Endothelial cell of umbilical vein (primary cell): ENCODE measurements around the gene FANCC. TPM values are rescaled to one million over a fixed set of nuclear protein-coding genes. Genes with fewer than 3 reads are reported as not detected.
A peak's percentile ranks its signal among the peaks of the same experiment; 100 is the strongest.

ENCODE experiments used
- BruUV-seq: library from RNA; stranded (reverse); fragments of 400-500 nt; replicated peaks from 2 replicates; lab custom pipeline; 2021; lab: Mats Ljungman, UMichigan
- CTCF ChIA-PET: fragments of 300-600, 350-600 bp; sonication (Branson Sonifier 250); formaldehyde crosslinking; loops from one replicate; lab custom pipeline; 2021; ENCODE audit warnings: antibody characterized with exemption, inconsistent platforms; lab: Charles Lee
- POLR2A ChIA-PET: fragments of 300-600, 350-600 bp; sonication (Branson Sonifier 250); formaldehyde crosslinking; loops from one replicate; lab custom pipeline; 2021; ENCODE audit warnings: antibody characterized with exemption, inconsistent platforms; lab: Charles Lee
- DNase-seq: peaks from one replicate; pipeline ENCODE4 v3.0.0-alpha.2; 2011; ENCODE audit warnings: low read depth, low spot score
- FAIRE-seq: peaks from 2 replicates; lab custom pipeline; 2011; peaks lifted over from hg19 to GRCh38; lab: Jason Lieb, UNC
- H2AFZ ChIP-seq: 2 replicates; pipeline ENCODE4 v1.6.0; 2012; ENCODE audit warnings: low read depth, low read length, control low read depth, inconsistent platforms
- H3K27ac ChIP-seq: 2 replicates; pipeline ENCODE4 v1.5.1; 2011; ENCODE audit warnings: low read depth, mild to moderate bottlenecking, control low read depth, low read length, moderate library complexity; ENCODE audit not compliant: insufficient read depth
- H3K27me3 ChIP-seq, 2 experiments: 2 replicates each; pipeline versions ENCODE4 v1.6.0 to v1.6.1; 2011; ENCODE audit warnings: low read length in 2 of 2, mixed read lengths in 1 of 2; ENCODE audit not compliant: control insufficient read depth in 2 of 2, insufficient read depth in 2 of 2
- H3K36me3 ChIP-seq, 2 experiments: 2 replicates in 1 of 2; 3 replicates in 1 of 2; pipeline ENCODE4 v1.5.1; 2011; ENCODE audit warnings: low read length in 2 of 2, mild to moderate bottlenecking in 1 of 2, moderate library complexity in 1 of 2; ENCODE audit not compliant: control insufficient read depth in 2 of 2, insufficient read depth in 2 of 2; ENCODE audit errors: extremely low read depth in 1 of 2
- H3K4me1 ChIP-seq: 3 replicates; pipeline ENCODE4 v1.5.1; 2011; ENCODE audit warnings: mild to moderate bottlenecking, low read length; ENCODE audit not compliant: control insufficient read depth, insufficient read depth; ENCODE audit errors: extremely low read depth
- H3K4me2 ChIP-seq: 2 replicates; pipeline ENCODE4 v1.6.1; 2011; ENCODE audit warnings: low read length, control low read depth, mixed read lengths; ENCODE audit not compliant: insufficient read depth
- H3K4me3 ChIP-seq, 3 experiments: fragments of 200-600 bp in 1 of 3; sonication (generic), shearing (Covaris generic) in 1 of 3; replicated peaks in 1 of 3; 2 replicates each; pipeline ENCODE4 v1.5.1; 2011 to 2016; ENCODE audit warnings: control low read depth in 3 of 3, low read length in 3 of 3, mild to moderate bottlenecking in 2 of 3, inconsistent platforms in 1 of 3, low read depth in 1 of 3, moderate library complexity in 1 of 3; ENCODE audit not compliant: insufficient read depth in 1 of 3
- H3K79me2 ChIP-seq: 2 replicates; pipeline ENCODE4 v1.6.0; 2012; ENCODE audit warnings: low read length, inconsistent platforms; ENCODE audit not compliant: control insufficient read depth, insufficient read depth
- H3K9ac ChIP-seq: replicated peaks from 2 replicates; pipeline ENCODE3; 2011; ENCODE audit warnings: low read length, control low read depth; ENCODE audit not compliant: insufficient read depth; ENCODE audit errors: extremely low read depth
- H3K9me1 ChIP-seq: replicated peaks from 3 replicates; pipeline ENCODE4 v1.6.0; 2011; ENCODE audit warnings: mild to moderate bottlenecking, low read length; ENCODE audit not compliant: control insufficient read depth, insufficient read depth; ENCODE audit errors: extremely low read depth
- H3K9me3 ChIP-seq: replicated peaks from 2 replicates; pipeline ENCODE4 v1.5.1; 2012; ENCODE audit warnings: low read length, inconsistent platforms; ENCODE audit not compliant: control insufficient read depth, insufficient read depth
- H4K20me1 ChIP-seq: replicated peaks from 2 replicates; pipeline ENCODE3; 2011; ENCODE audit warnings: mild to moderate bottlenecking, low read length; ENCODE audit not compliant: control insufficient read depth, insufficient read depth; ENCODE audit errors: extremely low read depth
- CTCF ChIP-seq, 2 donors: IDR thresholded peaks; 1 replicate in 1 of 2; 2 replicates in 1 of 2; pipeline ENCODE4 v1.5.1; 2011; ENCODE audit warnings: low read length in 2 of 2, mild to moderate bottlenecking in 2 of 2, moderate library complexity in 2 of 2, control low read depth in 1 of 2, inconsistent platforms in 1 of 2, low read depth in 1 of 2; ENCODE audit not compliant: insufficient read depth in 1 of 2; ENCODE audit errors: extremely low read depth in 1 of 2
- EZH2 ChIP-seq: IDR thresholded peaks from 2 replicates; pipeline ENCODE4 v1.6.1; 2012; ENCODE audit warnings: borderline replicate concordance, low read depth, mild to moderate bottlenecking, moderate library complexity, low read length, inconsistent platforms; ENCODE audit not compliant: severe bottlenecking
- FOS ChIP-seq: IDR thresholded peaks from 2 replicates; pipeline ENCODE4 v1.6.1; 2011; ENCODE audit warnings: mild to moderate bottlenecking, low read length, moderate library complexity, borderline replicate concordance; ENCODE audit not compliant: insufficient read depth
- GATA2 ChIP-seq: IDR thresholded peaks from 2 replicates; pipeline ENCODE4 v1.7.0; 2011; ENCODE audit warnings: low read depth, mild to moderate bottlenecking, moderate library complexity, mixed read lengths, low read length; ENCODE audit not compliant: insufficient read length, insufficient read depth
- JUN ChIP-seq: IDR thresholded peaks from 2 replicates; pipeline ENCODE4 v1.6.1; 2011; ENCODE audit warnings: borderline replicate concordance, low read depth; ENCODE audit not compliant: insufficient read length, insufficient read depth
- MAX ChIP-seq: IDR thresholded peaks from 2 replicates; pipeline ENCODE4 v1.6.1; 2011; ENCODE audit not compliant: insufficient read depth, insufficient read length
- MYC ChIP-seq: IDR thresholded peaks from one replicate; pipeline ENCODE4 v1.6.1; 2011; ENCODE audit warnings: mild to moderate bottlenecking, low read depth, low read length
- POLR2A ChIP-seq: IDR thresholded peaks from 2 replicates; pipeline ENCODE4 v1.6.1; 2012; ENCODE audit warnings: low read depth, mild to moderate bottlenecking, control low read depth, low read length
- POLR2AphosphoS5 ChIP-seq: IDR thresholded peaks from 2 replicates; pipeline ENCODE4 v1.6.1; 2012; ENCODE audit warnings: low read depth, mild to moderate bottlenecking, control low read depth, low read length, moderate library complexity; ENCODE audit not compliant: insufficient read depth
- dilution Hi-C: fragments of 300-500 bp; cut with MboI; formaldehyde crosslinking; loops from one replicate; pipeline ENCODE4 v1.15.0; 2019; ENCODE audit warnings: low sequenced_read_pairs; ENCODE audit not compliant: extremely low pct_ligation_motif_present
- intact Hi-C: fragments of 100-400 bp; cut with micrococcal nuclease; formaldehyde crosslinking; loops from one replicate; pipeline ENCODE4 v1.10.0; 2022
- polyA plus RNA-seq, 4 experiments: library from polyadenylated mRNA; depleted of rRNA in 3 of 4; stranded (reverse) in 3 of 4; unstranded in 1 of 4; fragments of >200 nt; gene quantifications; 2 replicates each; pipeline versions ENCODE4 v1.2.1 to v1.2.3, GENCODE V29; 2011 to 2012; ENCODE audit warnings: missing spikeins in 1 of 4
- total RNA-seq: library from RNA; stranded (reverse); gene quantifications from 2 replicates; pipeline ENCODE4 v1.2.3, GENCODE V29; 2021

FANCC gene
- total and polyA plus RNA-seq, 2 donors (not counting 3 experiments of a cell fraction or from before 2014, with no cell fraction given), result 5.7 to 13.1 TPM

GRCh38 chr9:95189251-95190098, 128.0 kb downstream of the FANCC start:
- Histone ChIP-seq H3K4me3 (peak overlapping the region in 2 of 3 experiments; percentile 24 to 41), H3K4me2 (peak overlapping the region; percentile 86), H3K9ac (peak overlapping the region; percentile 87), H3K4me1 (peaks cover 25% of the 10 kb centered on the region), H2AFZ (peak overlapping the region; percentile 39), H3K79me2 (no peaks in the 10 kb centered on the region), H4K20me1 (no peaks in the 10 kb centered on the region), H3K9me1 (no peaks in the 10 kb centered on the region), H3K9me3 (no peaks in the 10 kb centered on the region), H3K36me3 (no peaks in the 10 kb centered on the region), H3K27me3 (no peaks in the 10 kb centered on the region), H3K27ac (peak overlapping the region; percentile 89)
- DNase-seq, result peak; percentile 95
- no TSS peak for BruUV-seq
- dilution Hi-C loops, result no loop called here
- ChIA-PET CTCF (interaction anchor here (0.8 to 2.8 kb wide), 10 partner anchors 10 to 520 kb away, joined by 3 to 14 read pairs (median 3); no protein-coding TSS in a partner anchor), POLR2A (no interaction called here)
- no peak for TF ChIP-seq GATA2
- no peak for TF ChIP-seq MAX
- peak; percentile 29 for TF ChIP-seq JUN
- peak; percentile 63 for TF ChIP-seq POLR2AphosphoS5
- TF ChIP-seq EZH2, result no peak
- no peak for TF ChIP-seq POLR2A
- no peak for TF ChIP-seq CTCF (IDR thresholded peaks at IDR 0.05; ENCODE audit: extremely low read depth in 1 of 2, insufficient read depth in 1 of 2, low read depth in 1 of 2, low read length in 2 of 2)
- peak; percentile 22 for TF ChIP-seq FOS
- TF ChIP-seq MYC, result no peak
- intact Hi-C loops, result loop anchor here (1.0 to 10.0 kb wide), 8 partner anchors 11 to 1025 kb away; partner anchors contain the start of genes ERCC6L2 and FANCC
- FAIRE-seq, result peak; percentile 91
